GM12873 (cell line): ENCODE measurements around the gene RNF112.

ENCODE experiments used
- CTCF ChIP-seq: IDR thresholded peaks from 2 replicates; pipeline ENCODE4 v1.5.1; 2012; ENCODE audit warnings: low read depth, mild to moderate bottlenecking, moderate library complexity, low read length, control low read depth; ENCODE audit not compliant: insufficient read depth; ENCODE audit errors: missing control alignments

The RNF112 gene

GRCh38 chr17:19376811-19377210 is 34.2 kb upstream of the RNF112 start:
- no peak for TF ChIP-seq CTCF

- TF ChIP-seq CTCF = no peak
Observed at GRCh38 chr17:19377602-19378415, 33.2 kb upstream of the RNF112 start.

- TF ChIP-seq CTCF = no peak
Observed at GRCh38 chr17:19378416-19379360, 32.3 kb upstream of the RNF112 start, which contains the start of gene MAPK7. Gene MAPK7, plus strand, starts transcription at chr17:19378498. Its CDS starts 403 bp downstream, at chr17:19378901.

GRCh38 chr17:19379361-19380065 is 31.5 kb upstream of the RNF112 start:
- no peak for TF ChIP-seq CTCF

GRCh38 chr17:19380481-19381301 is 30.3 kb upstream of the RNF112 start:
- TF ChIP-seq CTCF = no peak

- TF ChIP-seq CTCF = no peak
Observed at GRCh38 chr17:19381361-19381740, 29.7 kb upstream of the RNF112 start.
